Esophagus (tissue), 2 donors: ENCODE results near the gene ABHD17A. TPM values are rescaled to one million over a fixed set of nuclear protein-coding genes. Genes with fewer than 3 reads are reported as not detected.

Experiments used
- H3K27ac ChIP-seq, 2 donors: one replicate each; pipeline ENCODE4 v1.5.1; 2013; ENCODE audit warnings: low read depth in 2 of 2, mild to moderate bottlenecking in 2 of 2, inconsistent platforms in 1 of 2, low read length in 1 of 2, moderate library complexity in 1 of 2
- H3K27me3 ChIP-seq, 2 donors: one replicate each; pipeline ENCODE4 v1.6.1; 2013; ENCODE audit warnings: low read length in 2 of 2, control low read depth in 1 of 2, mild to moderate bottlenecking in 1 of 2; ENCODE audit not compliant: insufficient read depth in 2 of 2, control insufficient read depth in 1 of 2
- H3K36me3 ChIP-seq, 2 donors: one replicate each; pipeline ENCODE4 v1.6.1; 2013; ENCODE audit warnings: low read length in 1 of 2; ENCODE audit not compliant: control insufficient read depth in 2 of 2, insufficient read depth in 2 of 2
- H3K4me1 ChIP-seq, 2 donors: one replicate each; pipeline ENCODE4 v1.6.1; 2013; ENCODE audit warnings: low read length in 1 of 2; ENCODE audit not compliant: control insufficient read depth in 2 of 2, insufficient read depth in 2 of 2
- H3K4me3 ChIP-seq, 2 donors: one replicate each; pipeline ENCODE4 v1.5.1; 2013; ENCODE audit warnings: low read length in 2 of 2, mild to moderate bottlenecking in 2 of 2, low read depth in 1 of 2, moderate library complexity in 1 of 2
- H3K9me3 ChIP-seq, 2 donors: one replicate each; pipeline ENCODE4 v1.6.1; 2013; ENCODE audit warnings: mild to moderate bottlenecking in 2 of 2, low read depth in 1 of 2, low read length in 1 of 2, moderate library complexity in 1 of 2; ENCODE audit not compliant: control insufficient read depth in 2 of 2, insufficient read depth in 1 of 2
- WGBS, 2 donors: extraction: QIAGEN DNeasy Blood & Tissue Kit; methylation state at CpG; one replicate each; pipeline ENCODE4 v1.1.7; 2013; 5-methylcytosine and 5-hydroxymethylcytosine counted together
- polyA plus RNA-seq, 2 donors: library from polyadenylated mRNA; stranded (reverse); fragments of 200-250 nt; gene quantifications; one replicate each; pipeline ENCODE4 v1.2.3, GENCODE V29; 2013
- donor health status: healthy with polysubstance abuse.
- donor health status: Bipolar disorder and iron deficiency.

ABHD17A gene
- polyA plus RNA-seq, 2 donors = 73.9 to 76.2 TPM

- 95 to 97% methylated on average over 23 of the region's 23 CpGs for WGBS, 2 donors
- H3K27me3 ChIP-seq = no peaks in the 10 kb centered on the region
- peaks cover 8 to 51% of the 10 kb centered on the region in 2 donors for H3K36me3 ChIP-seq
- H3K4me1 ChIP-seq = no peaks in the 10 kb centered on the region
- no peaks in the 10 kb centered on the region for H3K9me3 ChIP-seq
- H3K27ac ChIP-seq = no peak overlapping the region
- no peak overlapping the region for H3K4me3 ChIP-seq
These were observed 37.5 kb upstream of the ABHD17A start for GRCh38 chr19:1922803-1923202.

GRCh38 chr19:1921825-1922224 is 36.5 kb upstream of the ABHD17A start:
- Histone ChIP-seq H3K4me3 (no peak overlapping the region), H3K9me3 (no peaks in the 10 kb centered on the region), H3K4me1 (no peaks in the 10 kb centered on the region), H3K27ac (no peak overlapping the region), H3K27me3 (no peaks in the 10 kb centered on the region), H3K36me3 (peaks cover 8 to 54% of the 10 kb centered on the region in 2 donors)
- WGBS, 2 donors = 88 to 94% methylated on average over 15 of the region's 15 CpGs

GRCh38 chr19:1921326-1921725 is 36.0 kb upstream of the ABHD17A start:
- WGBS, 2 donors = 95% methylated on average over 19 of the region's 19 CpGs
- Histone ChIP-seq H3K36me3 (peaks cover 8 to 54% of the 10 kb centered on the region in 2 donors), H3K9me3 (no peaks in the 10 kb centered on the region), H3K4me3 (no peak overlapping the region), H3K27me3 (no peaks in the 10 kb centered on the region), H3K4me1 (no peaks in the 10 kb centered on the region), H3K27ac (no peak overlapping the region)

- Histone ChIP-seq H3K9me3 (no peaks in the 10 kb centered on the region), H3K4me1 (no peaks in the 10 kb centered on the region), H3K27ac (no peak overlapping the region), H3K36me3 (peaks cover 8 to 54% of the 10 kb centered on the region in 2 donors), H3K27me3 (no peaks in the 10 kb centered on the region), H3K4me3 (no peak overlapping the region)
- WGBS, 2 donors = 91 to 93% methylated on average over 19 of the region's 19 CpGs
These were observed 35.3 kb upstream of the ABHD17A start for GRCh38 chr19:1920644-1921043.

GRCh38 chr19:1918975-1919374 is 33.7 kb upstream of the ABHD17A start:
- H3K36me3 ChIP-seq = peaks cover 3 to 45% of the 10 kb centered on the region in 2 donors
- WGBS, 2 donors = 89 to 91% methylated on average over 28 of the region's 28 CpGs

GRCh38 chr19:1917926-1918325 is 32.6 kb upstream of the ABHD17A start:
- H3K4me1 ChIP-seq = peaks cover 0 to 15% of the 10 kb centered on the region in 2 donors
- peaks cover 3 to 48% of the 10 kb centered on the region in 2 donors for H3K36me3 ChIP-seq
- no peaks in the 10 kb centered on the region for H3K9me3 ChIP-seq
- WGBS, 2 donors = 93 to 94% methylated on average over 25 of the region's 25 CpGs
- H3K4me3 ChIP-seq = no peak overlapping the region
- H3K27ac ChIP-seq = no peak overlapping the region
- H3K27me3 ChIP-seq = no peaks in the 10 kb centered on the region

More at GRCh38 chr19:1918975-1919374, 33.7 kb upstream of the ABHD17A start:
- peaks cover 0 to 5% of the 10 kb centered on the region in 2 donors for H3K4me1 ChIP-seq
- H3K4me3 ChIP-seq = no peak overlapping the region
- H3K27ac ChIP-seq = no peak overlapping the region
- H3K27me3 ChIP-seq = no peaks in the 10 kb centered on the region
- H3K9me3 ChIP-seq = no peaks in the 10 kb centered on the region

GRCh38 chr19:1917146-1917545 is 31.9 kb upstream of the ABHD17A start:
- Histone ChIP-seq H3K36me3 (peaks cover 3 to 50% of the 10 kb centered on the region in 2 donors), H3K4me3 (no peak overlapping the region), H3K4me1 (peaks cover 4 to 21% of the 10 kb centered on the region in 2 donors), H3K27ac (no peak overlapping the region), H3K9me3 (no peaks in the 10 kb centered on the region), H3K27me3 (no peaks in the 10 kb centered on the region)
- WGBS, 2 donors = 87 to 88% methylated on average over 17 of the region's 17 CpGs

GRCh38 chr19:1914826-1915341 is 29.6 kb upstream of the ABHD17A start:
- Histone ChIP-seq H3K4me3 (no peak overlapping the region), H3K4me1 (peaks cover 5 to 25% of the 10 kb centered on the region in 2 donors), H3K36me3 (peaks cover 0 to 34% of the 10 kb centered on the region in 2 donors), H3K27ac (peak overlapping the region; percentile 0 to 76), H3K9me3 (no peaks in the 10 kb centered on the region), H3K27me3 (no peaks in the 10 kb centered on the region)
- WGBS, 2 donors = 68 to 76% methylated on average over 23 of the region's 23 CpGs

GRCh38 chr19:1913781-1914577 is 28.7 kb upstream of the ABHD17A start:
- 64 to 72% methylated on average over 22 to 23 of the region's 23 CpGs for WGBS, 2 donors
- Histone ChIP-seq H3K36me3 (peaks cover 0 to 31% of the 10 kb centered on the region in 2 donors), H3K27ac (peak overlapping the region; percentile 0 to 76)

More at GRCh38 chr19:1913781-1914577, 28.7 kb upstream of the ABHD17A start:
- Histone ChIP-seq H3K9me3 (no peaks in the 10 kb centered on the region), H3K4me1 (peaks cover 12 to 32% of the 10 kb centered on the region in 2 donors), H3K4me3 (no peak overlapping the region), H3K27me3 (no peaks in the 10 kb centered on the region)
